Measurements from ENCODE around the gene CDCA3. TPM values are rescaled to one million over a fixed set of nuclear protein-coding genes. Genes with fewer than 3 reads are reported as not detected.

CDCA3 gene
- total and polyA plus RNA-seq, 2 of the 4 experiments (the other 2 are of a cell fraction), result 23.5 to 61.0 TPM

GRCh38 chr12:6840761-6841515 is 10.1 kb downstream of the CDCA3 start, which contains the start of gene GNB3:
TSS of gene GNB3 (plus strand) at chr12:6840925. CDS start at chr12:6841288, 363 bp downstream.
- no peak for ATAC-seq (ENCODE audit: low read depth)
- H4K5ac ChIP-seq (ENCODE audit: low read depth, low read length), result no peak within 1 kb of the TSS

More at GRCh38 chr12:6840761-6841515, 10.1 kb downstream of the CDCA3 start, which contains the start of gene GNB3:
- Histone ChIP-seq H3K4ac (ENCODE audit: low read depth, low read length) (no peak within 1 kb of the TSS), H3K27me3 (ENCODE audit: control insufficient read depth, insufficient read depth, low read length) (no peaks in the 10 kb centered on the region), H2BK5ac (ENCODE audit: low read depth, low read length, poor library complexity, severe bottlenecking) (no peak within 1 kb of the TSS), H3K18ac (ENCODE audit: low read depth, low read length) (no peak within 1 kb of the TSS), H3K79me1 (ENCODE audit: low read depth in 1 of 2, low read length in 2 of 2) (no peaks in the 10 kb centered on the region; a peak in 2 of 4 replicates), H2AK5ac (ENCODE audit: low read depth, low read length) (no peak within 1 kb of the TSS), H3K36me3 (ENCODE audit: control insufficient read depth, insufficient read depth, low read length) (peaks cover 74% of the 10 kb centered on the region), H3K9me1 (ENCODE audit: insufficient read depth, low read length) (no peaks in the 10 kb centered on the region), H2BK20ac (ENCODE audit: low read depth, low read length) (no peak within 1 kb of the TSS), H3K4me3 (ENCODE audit: insufficient read depth, low read depth, low read length) (no peak within 1 kb of the TSS), H3K4me2 (ENCODE audit: low read depth, low read length) (no peak within 1 kb of the TSS), H4K91ac (ENCODE audit: insufficient read depth, low read depth, low read length) (no peak within 1 kb of the TSS), H2AFZ (replicated peaks; ENCODE audit: low read length, poor library complexity) (no peak within 1 kb of the TSS), H3K56ac (ENCODE audit: extremely low read depth, insufficient read depth, low read length) (no peak within 1 kb of the TSS), H4K20me1 (ENCODE audit: insufficient read depth, low read length) (peaks cover under 1% of the 10 kb centered on the region), H2AK9ac (replicated peaks; ENCODE audit: low read depth, low read length, poor library complexity) (no peak within 1 kb of the TSS), H3K4me1 (ENCODE audit: control insufficient read depth, insufficient read depth, low read length) (no peaks in the 10 kb centered on the region), H4K8ac (ENCODE audit: low read depth in 2 of 2, low read length in 2 of 2) (no peak within 1 kb of the TSS), H2BK15ac (ENCODE audit: low read depth, low read length) (no peak within 1 kb of the TSS), H3K23ac (ENCODE audit: low read depth, low read length) (no peak within 1 kb of the TSS), H3K9me3 (ENCODE audit: control insufficient read depth, insufficient read depth, low read length) (no peaks in the 10 kb centered on the region), H3K9ac (ENCODE audit: low read depth, low read length) (no peak within 1 kb of the TSS), H3K27ac (ENCODE audit: insufficient read depth, low read length) (no peak within 1 kb of the TSS), H3K14ac (replicated peaks; ENCODE audit: low read depth, low read length) (no peak within 1 kb of the TSS), H2BK120ac (ENCODE audit: low read depth, low read length) (no peak within 1 kb of the TSS)
- BruUV-seq (replicated peaks), result no TSS peak
- dilution Hi-C loops (cut with HindIII; ENCODE audit: low sequenced_read_pairs, unreplicated experiment), result no loop called here
- intact Hi-C loops (cut with micrococcal nuclease), result no loop called here
- WGBS, 2 experiments (ENCODE audit: extremely low coverage in 2 of 2, insufficient read length in 1 of 2), result 53% methylated on average over 2 of the region's 24 CpGs; no CpG with 5 or more reads in 1 of the 2 experiments
- in situ Hi-C loops (cut with MboI; ENCODE audit: low sequenced_read_pairs), result no loop called here
- ChIA-PET CTCF (interaction anchor here (1.3 kb wide), 1 partner anchor 12 kb away, joined by 3 read pairs; no protein-coding TSS in a partner anchor), POLR2A (ENCODE audit: unreplicated experiment) (interaction anchor here (0.5 kb wide), 1 partner anchor 1096 kb away, joined by 5 read pairs; no protein-coding TSS in a partner anchor)
- DNase-seq, result no peak
- TF ChIP-seq BHLHE40 (IDR thresholded peaks at IDR 0.05; ENCODE audit: low read depth, low read length), result no peak
- no peak for TF ChIP-seq FOS (IDR thresholded peaks at IDR 0.05; ENCODE audit: low read depth, low read length)
- no peak for TF ChIP-seq POLR2A (IDR thresholded peaks at IDR 0.05; ENCODE audit: low read depth, low read length)
- no peak for TF ChIP-seq RAD21 (IDR thresholded peaks at IDR 0.05; ENCODE audit: low read length)
- TF ChIP-seq CHD1 (IDR thresholded peaks at IDR 0.05; ENCODE audit: low read depth, low read length), result no peak
- TF ChIP-seq RFX5 (IDR thresholded peaks at IDR 0.05; ENCODE audit: low read depth, low read length), result no peak
- TF ChIP-seq CEBPB (IDR thresholded peaks at IDR 0.05; ENCODE audit: low read depth, low read length), result no peak
- TF ChIP-seq ELK1 (IDR thresholded peaks at IDR 0.05; ENCODE audit: borderline replicate concordance, low read depth, low read length), result no peak
- TF ChIP-seq RCOR1 (IDR thresholded peaks at IDR 0.05; ENCODE audit: insufficient replicate concordance, low read length), result no peak
- TF ChIP-seq MXI1 (IDR thresholded peaks at IDR 0.05; ENCODE audit: borderline replicate concordance, low read depth, low read length), result no peak
- TF ChIP-seq CTCF (conservative IDR thresholded peaks at IDR 0.05; ENCODE audit: low read depth, low read length), result no peak
- no peak for TF ChIP-seq USF2 (IDR thresholded peaks at IDR 0.05; ENCODE audit: low read depth, low read length)
- no peak for TF ChIP-seq MAFK (IDR thresholded peaks at IDR 0.05; ENCODE audit: low read depth, low read length)
- TF ChIP-seq MAZ (IDR thresholded peaks at IDR 0.05; ENCODE audit: borderline replicate concordance, low read depth, low read length), result no peak
